ENCODE data around the gene PDE6D.

DNA sequence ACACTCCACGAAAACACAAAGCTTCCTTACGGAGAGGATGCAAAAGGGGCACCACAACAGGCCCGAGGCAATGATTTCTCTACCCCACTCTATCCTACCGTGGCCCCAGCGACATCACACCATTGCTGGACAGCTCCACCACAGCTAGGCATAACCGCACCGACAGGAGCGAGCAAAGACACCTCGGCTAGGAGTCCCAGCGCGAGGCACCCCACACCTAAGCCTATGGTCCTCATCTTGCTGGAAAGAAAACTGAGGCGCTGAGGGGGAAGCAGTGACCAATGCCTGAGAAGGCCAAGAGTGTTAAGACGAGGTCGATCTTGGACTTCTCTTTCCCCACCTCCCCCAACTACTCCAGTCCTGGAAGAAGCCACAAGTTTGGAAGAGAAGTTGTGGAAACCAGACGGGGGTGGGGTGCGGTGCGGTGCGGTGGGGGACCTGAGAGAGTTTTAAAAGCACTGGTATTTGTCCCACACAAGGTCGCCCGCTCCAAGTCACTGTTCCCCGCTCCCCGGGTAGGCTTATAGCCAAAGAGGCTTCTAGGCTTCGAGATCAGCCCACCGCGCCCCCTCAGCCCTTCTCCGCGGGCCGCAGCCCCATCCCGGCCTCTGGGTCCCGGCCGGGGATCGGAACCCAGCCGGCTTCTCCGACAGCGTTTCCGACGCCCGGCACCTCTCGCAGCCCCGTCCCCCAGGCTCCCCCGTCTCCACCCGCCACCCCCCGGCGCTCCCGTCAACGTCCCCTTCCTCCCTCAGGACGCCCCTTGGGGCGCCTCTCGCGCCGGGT, 766 bp downstream of the PDE6D start:
- TF ChIP-seq CTCF (conservative IDR thresholded peaks at IDR 0.05) (no peak), ZFX (IDR thresholded peaks at IDR 0.05) (no peak)
